CD14-positive monocyte (primary cell): ENCODE measurements around the gene SUN3. TPM values are rescaled to one million over a fixed set of nuclear protein-coding genes. Genes with fewer than 3 reads are reported as not detected.

Experiments
- DNase-seq, 3 donors: peaks; one replicate each; pipeline ENCODE4 v3.0.0-alpha.2; 2011 to 2022
- H2AFZ ChIP-seq: 2 replicates; pipeline ENCODE4 v1.6.0; 2012; ENCODE audit warnings: mild to moderate bottlenecking, low read depth, low read length, inconsistent platforms; ENCODE audit not compliant: insufficient read depth, poor library complexity, severe bottlenecking
- H3K27ac ChIP-seq, 2 donors: 1 replicate in 1 of 2; 2 replicates in 1 of 2; pipeline ENCODE4 v1.5.1; 2012 to 2013; ENCODE audit warnings: low read length in 2 of 2, control low read depth in 1 of 2, inconsistent platforms in 1 of 2, low read depth in 1 of 2, mild to moderate bottlenecking in 1 of 2
- H3K27me3 ChIP-seq, 2 donors: one replicate each; pipeline versions ENCODE4 v1.6.0 to v1.6.1; 2011 to 2013; ENCODE audit warnings: low read length in 2 of 2; ENCODE audit not compliant: control insufficient read depth in 2 of 2, insufficient read depth in 2 of 2
- H3K36me3 ChIP-seq, 2 donors: replicated peaks in 1 of 2; 1 replicate in 1 of 2; 2 replicates in 1 of 2; pipeline versions ENCODE4 v1.5.1 to v1.6.1; 2012 to 2013; ENCODE audit warnings: low read length in 2 of 2, control low read depth in 1 of 2, inconsistent platforms in 1 of 2, mild to moderate bottlenecking in 1 of 2; ENCODE audit not compliant: insufficient read depth in 2 of 2, control insufficient read depth in 1 of 2
- H3K4me1 ChIP-seq, 2 donors: 1 replicate in 1 of 2; 2 replicates in 1 of 2; pipeline versions ENCODE4 v1.5.1 to v1.6.1; 2012 to 2013; ENCODE audit warnings: low read length in 2 of 2, control low read depth in 1 of 2, inconsistent platforms in 1 of 2, mild to moderate bottlenecking in 1 of 2, moderate library complexity in 1 of 2; ENCODE audit not compliant: insufficient read depth in 2 of 2, control insufficient read depth in 1 of 2
- H3K4me2 ChIP-seq: replicated peaks from 2 replicates; pipeline ENCODE3; 2012; ENCODE audit warnings: low read length, moderate library complexity, mild to moderate bottlenecking; ENCODE audit not compliant: poor library complexity, severe bottlenecking; ENCODE audit errors: extremely low read depth
- H3K4me3 ChIP-seq, 3 experiments: fragments of 200-600 bp in 1 of 3; sonication (generic) in 1 of 3; replicated peaks in 1 of 3; 1 replicate in 2 of 3; 2 replicates in 1 of 3; pipeline ENCODE4 v1.5.1; 2011 to 2013; ENCODE audit warnings: low read length in 3 of 3, mild to moderate bottlenecking in 3 of 3, control low read depth in 2 of 3, low read depth in 2 of 3, inconsistent platforms in 1 of 3, moderate library complexity in 1 of 3
- H3K79me2 ChIP-seq: 2 replicates; pipeline ENCODE4 v1.6.0; 2012; ENCODE audit warnings: mild to moderate bottlenecking, control low read depth, inconsistent platforms, low read length, moderate library complexity; ENCODE audit not compliant: insufficient read depth
- H3K9ac ChIP-seq: 2 replicates; pipeline ENCODE4 v1.6.0; 2017; ENCODE audit warnings: low read length, mild to moderate bottlenecking; ENCODE audit not compliant: insufficient read depth, poor library complexity, severe bottlenecking
- H3K9me3 ChIP-seq, 2 donors: replicated peaks in 1 of 2; 1 replicate in 1 of 2; 2 replicates in 1 of 2; pipeline versions ENCODE4 v1.5.1 to v1.6.1; 2012 to 2013; ENCODE audit warnings: low read length in 2 of 2, control low read depth in 1 of 2; ENCODE audit not compliant: control insufficient read depth in 1 of 2, insufficient read depth in 1 of 2
- H4K20me1 ChIP-seq: 2 replicates; pipeline ENCODE4 v1.6.0; 2012; ENCODE audit warnings: mild to moderate bottlenecking, low read length, control low read depth, moderate library complexity; ENCODE audit not compliant: insufficient read depth
- H3K27ac Mint-ChIP-seq, 7 donors: one replicate each; pipeline ENCODE4 v1.8.0; 2020; ENCODE audit warnings: mild to moderate bottlenecking in 7 of 7, mixed read lengths in 7 of 7, moderate library complexity in 6 of 7, inconsistent platforms in 2 of 7
- H3K27me3 Mint-ChIP-seq, 3 donors: one replicate each; pipeline ENCODE4 v1.8.0; 2021 to 2022; ENCODE audit warnings: low read depth in 3 of 3, mild to moderate bottlenecking in 3 of 3, mixed read lengths in 3 of 3, moderate library complexity in 3 of 3, inconsistent platforms in 1 of 3
- H3K36me3 Mint-ChIP-seq, 2 donors: one replicate each; pipeline ENCODE4 v1.8.0; 2020; ENCODE audit warnings: mixed read lengths in 2 of 2, inconsistent platforms in 1 of 2, mild to moderate bottlenecking in 1 of 2
- H3K4me1 Mint-ChIP-seq: one replicate; pipeline ENCODE4 v1.8.0; 2020; ENCODE audit warnings: mild to moderate bottlenecking, mixed read lengths
- H3K4me3 Mint-ChIP-seq, 2 donors: one replicate each; pipeline ENCODE4 v1.8.0; 2020; ENCODE audit warnings: mild to moderate bottlenecking in 2 of 2, mixed read lengths in 2 of 2, moderate library complexity in 1 of 2
- H3K9me3 Mint-ChIP-seq, 7 donors: one replicate each; pipeline ENCODE4 v1.8.0; 2020 to 2022; ENCODE audit warnings: mixed read lengths in 7 of 7, mild to moderate bottlenecking in 6 of 7, moderate library complexity in 6 of 7, inconsistent platforms in 2 of 7
- CTCF ChIP-seq: fragments of 200-600 bp; IDR thresholded peaks from one replicate; pipeline ENCODE4 v1.8.0; 2022; ENCODE audit warnings: antibody characterized with exemption, mild to moderate bottlenecking
- WGBS: methylation state at CpG from one replicate; pipeline ENCODE4 v1.1.5; 2013; ENCODE audit warnings: missing lambda C conversion rate; ENCODE audit not compliant: insufficient coverage; 5-methylcytosine and 5-hydroxymethylcytosine counted together
- intact Hi-C, 2 donors: fragments of 100-400 bp; cut with micrococcal nuclease; formaldehyde crosslinking; loops; one replicate each; pipeline versions ENCODE4 v1.15.0 to v1.15.1; 2023
- polyA plus RNA-seq, 3 donors: library from polyadenylated mRNA; depleted of rRNA in 1 of 3; unstranded in 2 of 3; stranded (reverse) in 1 of 3; fragments of 300-500 nt in 2 of 3; fragments of >200 nt in 1 of 3; fragmentation: Illumina TruSeq in 2 of 3; gene quantifications; 1 replicate in 2 of 3; 2 replicates in 1 of 3; pipeline ENCODE4 v1.2.3, GENCODE V29; 2012 to 2021

SUN3 gene
- polyA plus RNA-seq, 3 donors, result not detected

GRCh38 chr7:47999413-47999812 is 29.5 kb downstream of the SUN3 start:
- H3K4me3 Mint-ChIP-seq, result no peak overlapping the region

GRCh38 chr7:47992446-47992845 is 36.5 kb downstream of the SUN3 start:
- peak overlapping the region; percentile 97 to 100 for H3K4me3 Mint-ChIP-seq
- intact Hi-C loops, result loop anchor here (1.0 to 5.0 kb wide), 2 partner anchors 115 to 118 kb away; no protein-coding TSS in a partner anchor

More at GRCh38 chr7:47999413-47999812, 29.5 kb downstream of the SUN3 start:
- no peaks in the 10 kb centered on the region for H3K79me2 ChIP-seq
- H3K36me3 ChIP-seq, result no peaks in the 10 kb centered on the region
- H3K9ac ChIP-seq, result no peak overlapping the region
- H3K4me1 ChIP-seq, result no peaks in the 10 kb centered on the region
- no peak for DNase-seq
- Mint-ChIP-seq H3K4me1 (no peaks in the 10 kb centered on the region), H3K27ac (no peak overlapping the region), H3K9me3 (peaks cover 0 to 8% (median 3%) of the 10 kb centered on the region in 7 donors), H3K36me3 (no peaks in the 10 kb centered on the region), H3K27me3 (peaks cover 0 to 4% (median 1%) of the 10 kb centered on the region in 3 donors)
- no peaks in the 10 kb centered on the region for H3K27me3 ChIP-seq
- 91% methylated on average over 11 of the region's 12 CpGs for WGBS
- H3K4me3 ChIP-seq, result no peak overlapping the region
- H3K27ac ChIP-seq, result no peak overlapping the region
- no peaks in the 10 kb centered on the region for H4K20me1 ChIP-seq
- no peaks in the 10 kb centered on the region for H3K9me3 ChIP-seq
- no peak overlapping the region for H2AFZ ChIP-seq
- TF ChIP-seq CTCF, result no peak
- intact Hi-C loops, result no loop called here
- no peak overlapping the region for H3K4me2 ChIP-seq

More at GRCh38 chr7:47992446-47992845, 36.5 kb downstream of the SUN3 start:
- no peaks in the 10 kb centered on the region for H3K36me3 ChIP-seq
- peaks cover 6 to 12% of the 10 kb centered on the region in 2 donors for H3K4me1 ChIP-seq
- H3K27ac ChIP-seq, result peak overlapping the region in 1 of 2 donors; percentile 83
- H3K4me1 Mint-ChIP-seq, result peaks cover 18% of the 10 kb centered on the region
- no peaks in the 10 kb centered on the region for H3K79me2 ChIP-seq
- H3K4me3 ChIP-seq, result peak overlapping the region in 2 of 3 experiments; percentile 56 to 87
- no peak for TF ChIP-seq CTCF
- DNase-seq, result no peak
- H2AFZ ChIP-seq, result peak overlapping the region; percentile 94
- H3K9me3 ChIP-seq, result no peaks in the 10 kb centered on the region
- H3K27ac Mint-ChIP-seq, result peak overlapping the region; percentile 88 to 95 (median 92)
- no peaks in the 10 kb centered on the region for H3K36me3 Mint-ChIP-seq
- H3K27me3 ChIP-seq, result no peaks in the 10 kb centered on the region
- H3K4me2 ChIP-seq, result peak overlapping the region; percentile 97
- WGBS, result 60% methylated on average over 1 of the region's 3 CpGs
- H4K20me1 ChIP-seq, result no peaks in the 10 kb centered on the region
- peak overlapping the region; percentile 47 for H3K9ac ChIP-seq
- peaks cover 0 to 3% (median 0%) of the 10 kb centered on the region in 3 donors for H3K27me3 Mint-ChIP-seq
- H3K9me3 Mint-ChIP-seq, result peaks cover 0 to 4% (median 0%) of the 10 kb centered on the region in 7 donors
